GM21515 (cell line): ENCODE measurements around the gene CCT8L2.
"Not testable (repeated sequence)": the region's sequence is repeated elsewhere in the genome, so short reads cannot be mapped to it uniquely, and the experiment has no call there.

Experiments
- ATAC-seq: cut with Tn5 transposase; IDR thresholded peaks from one replicate; pipeline ENCODE4 v1.9.1; 2021; ENCODE audit not compliant: unreplicated experiment

Gene CCT8L2

GRCh38 chr22:16595251-16595650, 2.6 kb upstream of the CCT8L2 start:
- ATAC-seq = not testable (repeated sequence)

- no peak for ATAC-seq
Observed at GRCh38 chr22:16594026-16594425, 1.4 kb upstream of the CCT8L2 start.

- not testable (repeated sequence) for ATAC-seq
Observed at GRCh38 chr22:16592231-16592630, 379 bp downstream of the CCT8L2 start.

GRCh38 chr22:16591136-16591535, 1.5 kb downstream of the CCT8L2 start:
- not testable (repeated sequence) for ATAC-seq

GRCh38 chr22:16586991-16587390, 5.6 kb downstream of the CCT8L2 start:
- ATAC-seq = no peak

- no peak for ATAC-seq
Observed at GRCh38 chr22:16586170-16586569, 6.4 kb downstream of the CCT8L2 start.

- not testable (repeated sequence) for ATAC-seq
Observed at GRCh38 chr22:16580872-16581271, 11.7 kb downstream of the CCT8L2 start.

GRCh38 chr22:16569240-16569834, 23.3 kb downstream of the CCT8L2 start:
- not testable (repeated sequence) for ATAC-seq

- ATAC-seq = no peak
Observed at GRCh38 chr22:16568425-16568758, 24.2 kb downstream of the CCT8L2 start.

- not testable (repeated sequence) for ATAC-seq
Observed at GRCh38 chr22:16567617-16568424, 24.8 kb downstream of the CCT8L2 start.

GRCh38 chr22:16566421-16567151, 26.0 kb downstream of the CCT8L2 start:
- not testable (repeated sequence) for ATAC-seq

- not testable (repeated sequence) for ATAC-seq
Observed at GRCh38 chr22:16565585-16566420, 26.8 kb downstream of the CCT8L2 start.

GRCh38 chr22:16564837-16565584, 27.6 kb downstream of the CCT8L2 start:
- not testable (repeated sequence) for ATAC-seq

GRCh38 chr22:16563555-16564520, 28.8 kb downstream of the CCT8L2 start:
- ATAC-seq = no peak

GRCh38 chr22:16562711-16563554, 29.7 kb downstream of the CCT8L2 start:
- no peak for ATAC-seq

- not testable (repeated sequence) for ATAC-seq
Observed at GRCh38 chr22:16561093-16561658, 31.4 kb downstream of the CCT8L2 start.

- not testable (repeated sequence) for ATAC-seq
Observed at GRCh38 chr22:16560651-16561050, 32.0 kb downstream of the CCT8L2 start.

GRCh38 chr22:16559996-16560395, 32.6 kb downstream of the CCT8L2 start:
- not testable (repeated sequence) for ATAC-seq
